ENCODE data around the gene NFRKB. TPM values are rescaled to one million over a fixed set of nuclear protein-coding genes. Genes with fewer than 3 reads are reported as not detected.
A peak's percentile ranks its signal among the peaks of the same experiment; 100 is the strongest.

NFRKB gene
- total RNA-seq, 1 experiment from 2014 or later, result 26.4 TPM

DNA sequence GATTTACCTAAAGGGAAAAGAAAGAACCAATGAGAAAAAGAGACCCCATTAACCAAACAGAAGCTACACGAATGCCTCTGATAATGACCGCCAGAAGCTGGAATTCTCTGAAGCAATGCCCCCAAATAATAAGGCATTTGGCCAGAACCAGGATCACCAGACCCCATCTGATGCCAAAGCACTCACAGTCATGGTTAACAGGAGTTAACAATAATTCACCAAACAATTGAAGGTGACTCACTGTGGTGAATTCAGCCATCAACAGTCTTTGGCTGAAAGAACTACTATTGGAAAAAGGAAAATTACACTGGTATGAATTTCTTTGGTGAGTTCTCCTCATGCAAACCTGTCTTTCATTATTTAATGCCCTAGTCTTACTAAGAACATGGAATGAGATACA is 21.9 kb upstream of the NFRKB start:
- no peaks in the 10 kb centered on the region for H3K4me1 Mint-ChIP-seq (ENCODE audit: low read depth, unreplicated experiment)

DNA sequence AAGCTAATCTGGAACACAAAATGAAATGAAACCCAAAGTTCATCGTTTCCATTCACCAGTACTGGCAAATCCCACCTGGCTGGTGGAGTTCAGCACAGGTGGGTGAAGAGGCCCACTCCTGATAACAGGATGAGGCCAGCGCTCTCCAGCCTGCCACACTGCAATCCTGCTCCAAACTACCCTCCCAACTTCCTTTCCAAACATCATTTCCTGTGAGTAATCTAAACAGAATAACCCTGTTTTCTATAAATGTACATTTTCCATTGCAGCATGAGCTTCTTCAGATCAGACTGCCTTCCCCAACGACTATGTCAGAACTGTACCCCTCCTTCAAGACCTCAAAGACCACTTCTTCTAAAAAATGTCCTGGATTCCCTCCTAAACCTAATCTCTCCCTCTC is 15.9 kb upstream of the NFRKB start:
- no peak overlapping the region for H3K4me3 Mint-ChIP-seq (ENCODE audit: low read depth, unreplicated experiment)
- no peaks in the 10 kb centered on the region for H3K27me3 Mint-ChIP-seq (ENCODE audit: unreplicated experiment)
- CTCF ChIA-PET, result no interaction called here
- no TSS peak for BruUV-seq (replicated peaks)
- H3K9me3 Mint-ChIP-seq (ENCODE audit: low read depth, unreplicated experiment), result no peaks in the 10 kb centered on the region
- DNase-seq, result no peak
- H3K27ac Mint-ChIP-seq (ENCODE audit: unreplicated experiment), result no peak overlapping the region
- TF ChIP-seq, protein P1, sequence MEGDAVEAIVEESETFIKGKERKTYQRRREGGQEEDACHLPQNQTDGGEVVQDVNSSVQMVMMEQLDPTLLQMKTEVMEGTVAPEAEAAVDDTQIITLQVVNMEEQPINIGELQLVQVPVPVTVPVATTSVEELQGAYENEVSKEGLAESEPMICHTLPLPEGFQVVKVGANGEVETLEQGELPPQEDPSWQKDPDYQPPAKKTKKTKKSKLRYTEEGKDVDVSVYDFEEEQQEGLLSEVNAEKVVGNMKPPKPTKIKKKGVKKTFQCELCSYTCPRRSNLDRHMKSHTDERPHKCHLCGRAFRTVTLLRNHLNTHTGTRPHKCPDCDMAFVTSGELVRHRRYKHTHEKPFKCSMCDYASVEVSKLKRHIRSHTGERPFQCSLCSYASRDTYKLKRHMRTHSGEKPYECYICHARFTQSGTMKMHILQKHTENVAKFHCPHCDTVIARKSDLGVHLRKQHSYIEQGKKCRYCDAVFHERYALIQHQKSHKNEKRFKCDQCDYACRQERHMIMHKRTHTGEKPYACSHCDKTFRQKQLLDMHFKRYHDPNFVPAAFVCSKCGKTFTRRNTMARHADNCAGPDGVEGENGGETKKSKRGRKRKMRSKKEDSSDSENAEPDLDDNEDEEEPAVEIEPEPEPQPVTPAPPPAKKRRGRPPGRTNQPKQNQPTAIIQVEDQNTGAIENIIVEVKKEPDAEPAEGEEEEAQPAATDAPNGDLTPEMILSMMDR (IDR thresholded peaks at IDR 0.05; ENCODE audit: unreplicated experiment), result no peak
- intact Hi-C loops (cut with micrococcal nuclease; ENCODE audit: unreplicated experiment), result no loop called here
- H3K4me1 Mint-ChIP-seq (ENCODE audit: low read depth, unreplicated experiment), result no peaks in the 10 kb centered on the region
- H3K36me3 Mint-ChIP-seq (ENCODE audit: insufficient read depth, unreplicated experiment), result no peaks in the 10 kb centered on the region

More for the DNA sequence above, 21.9 kb upstream of the NFRKB start:
- no peaks in the 10 kb centered on the region for H3K27me3 Mint-ChIP-seq (ENCODE audit: unreplicated experiment)
- BruUV-seq (replicated peaks), result no TSS peak
- no peak overlapping the region for H3K4me3 Mint-ChIP-seq (ENCODE audit: low read depth, unreplicated experiment)
- no peak overlapping the region for H3K27ac Mint-ChIP-seq (ENCODE audit: unreplicated experiment)
- intact Hi-C loops (cut with micrococcal nuclease; ENCODE audit: unreplicated experiment), result no loop called here
- CTCF ChIA-PET, result no interaction called here
- no peaks in the 10 kb centered on the region for H3K36me3 Mint-ChIP-seq (ENCODE audit: insufficient read depth, unreplicated experiment)
- TF ChIP-seq, protein P1 (IDR thresholded peaks at IDR 0.05; ENCODE audit: unreplicated experiment), result no peak
- H3K9me3 Mint-ChIP-seq (ENCODE audit: low read depth, unreplicated experiment), result no peaks in the 10 kb centered on the region
- no peak for DNase-seq

DNA sequence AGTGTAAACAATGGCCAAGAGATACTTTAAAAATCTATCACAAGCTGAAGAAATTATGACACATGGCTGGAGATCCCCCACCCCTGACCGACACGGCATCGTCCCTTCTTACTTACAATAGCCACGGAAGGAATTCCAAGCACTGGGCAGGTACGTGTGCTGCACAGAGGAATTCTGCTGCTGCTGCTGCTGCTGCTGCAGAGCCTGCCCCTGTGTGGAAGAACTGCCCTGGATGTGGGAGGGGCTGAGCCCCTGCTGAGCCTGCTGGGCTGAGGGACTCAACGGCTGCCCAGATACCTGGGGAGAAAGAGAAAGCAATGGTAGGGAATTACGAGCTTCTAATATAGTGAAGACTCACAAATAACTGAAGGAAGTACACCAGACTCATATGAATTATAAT is 15.0 kb upstream of the NFRKB start:
- Mint-ChIP-seq H3K27ac (ENCODE audit: unreplicated experiment) (no peak overlapping the region), H3K27me3 (ENCODE audit: unreplicated experiment) (no peaks in the 10 kb centered on the region), H3K4me1 (ENCODE audit: low read depth, unreplicated experiment) (no peaks in the 10 kb centered on the region), H3K36me3 (ENCODE audit: insufficient read depth, unreplicated experiment) (no peaks in the 10 kb centered on the region), H3K4me3 (ENCODE audit: low read depth, unreplicated experiment) (no peak overlapping the region), H3K9me3 (ENCODE audit: low read depth, unreplicated experiment) (no peaks in the 10 kb centered on the region)
- no TSS peak for BruUV-seq (replicated peaks)
- intact Hi-C loops (cut with micrococcal nuclease; ENCODE audit: unreplicated experiment), result no loop called here
- no peak for DNase-seq
- CTCF ChIA-PET, result no interaction called here
- TF ChIP-seq, protein P1 (IDR thresholded peaks at IDR 0.05; ENCODE audit: unreplicated experiment), result no peak

DNA sequence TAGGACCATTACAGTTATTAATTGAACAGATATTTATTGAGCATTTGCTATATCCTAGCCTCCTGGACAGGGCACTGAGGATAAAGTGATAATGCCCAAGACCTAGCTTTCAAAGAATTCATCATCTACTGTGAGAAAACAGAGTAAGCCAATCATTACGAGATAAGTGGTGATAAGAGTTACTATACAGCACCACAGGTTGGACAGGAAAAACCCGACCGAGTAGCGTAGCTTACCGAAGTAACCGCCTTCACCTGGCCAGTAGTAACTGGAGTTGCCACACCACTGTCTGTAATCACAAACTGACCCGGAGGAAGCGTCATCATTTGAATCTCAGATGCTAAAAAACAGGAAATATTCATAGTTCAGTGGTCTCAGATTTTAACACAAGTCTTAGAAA is 10.0 kb upstream of the NFRKB start:
- no peaks in the 10 kb centered on the region for H3K27me3 Mint-ChIP-seq (ENCODE audit: unreplicated experiment)
- intact Hi-C loops (cut with micrococcal nuclease; ENCODE audit: unreplicated experiment), result no loop called here
- peaks cover 4% of the 10 kb centered on the region for H3K36me3 Mint-ChIP-seq (ENCODE audit: insufficient read depth, unreplicated experiment)
- DNase-seq, result no peak
- CTCF ChIA-PET, result no interaction called here
- no peak overlapping the region for H3K27ac Mint-ChIP-seq (ENCODE audit: unreplicated experiment)
- no peak overlapping the region for H3K4me3 Mint-ChIP-seq (ENCODE audit: low read depth, unreplicated experiment)
- TF ChIP-seq, protein P1 (IDR thresholded peaks at IDR 0.05; ENCODE audit: unreplicated experiment), result no peak
- no peaks in the 10 kb centered on the region for H3K9me3 Mint-ChIP-seq (ENCODE audit: low read depth, unreplicated experiment)
- no TSS peak for BruUV-seq (replicated peaks)
- H3K4me1 Mint-ChIP-seq (ENCODE audit: low read depth, unreplicated experiment), result no peaks in the 10 kb centered on the region

DNA sequence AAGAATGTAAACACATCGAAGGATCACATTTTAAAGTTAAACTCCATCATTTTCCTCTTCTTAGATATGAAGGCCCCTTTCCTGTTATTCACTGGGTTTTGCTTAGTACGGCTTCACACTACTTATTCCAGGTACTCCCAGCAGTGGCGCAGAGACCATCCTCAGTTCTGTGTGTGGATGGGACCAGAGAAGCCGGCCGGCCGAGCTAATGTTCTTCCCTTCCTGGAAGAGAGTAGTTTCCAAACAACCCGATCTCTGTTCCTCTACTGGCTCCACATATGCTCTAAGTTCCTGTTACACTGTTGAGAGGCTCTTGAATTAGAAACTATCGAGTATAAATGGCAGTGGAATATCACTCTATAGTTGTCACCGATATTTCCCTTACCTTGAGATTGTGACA is 684 bp upstream of the NFRKB start:
- DNase-seq, result no peak
- H3K9me3 Mint-ChIP-seq (ENCODE audit: low read depth, unreplicated experiment), result no peaks in the 10 kb centered on the region
- H3K4me3 Mint-ChIP-seq (ENCODE audit: low read depth, unreplicated experiment), result peak overlapping the region; percentile 75
- H3K27ac Mint-ChIP-seq (ENCODE audit: unreplicated experiment), result peak overlapping the region; percentile 68
- no TSS peak for BruUV-seq (replicated peaks)
- TF ChIP-seq, protein P1 (IDR thresholded peaks at IDR 0.05; ENCODE audit: unreplicated experiment), result no peak
- no peaks in the 10 kb centered on the region for H3K4me1 Mint-ChIP-seq (ENCODE audit: low read depth, unreplicated experiment)
- no peaks in the 10 kb centered on the region for H3K27me3 Mint-ChIP-seq (ENCODE audit: unreplicated experiment)
- peaks cover 15% of the 10 kb centered on the region for H3K36me3 Mint-ChIP-seq (ENCODE audit: insufficient read depth, unreplicated experiment)
- intact Hi-C loops (cut with micrococcal nuclease; ENCODE audit: unreplicated experiment), result no loop called here
- CTCF ChIA-PET, result no interaction called here
